Activated CD8-positive, alpha-beta memory T cell treated with anti-CD3 and anti-CD28 coated beads, Interleukin-2, amount 50 U/mL, for 1 hour (primary cell): ENCODE data around the gene OTULIN.

Source experiments
- DNase-seq: peaks from one replicate; pipeline ENCODE4 v3.0.0-alpha.2; 2020; ENCODE audit errors: extremely low read depth

The OTULIN gene

DNA sequence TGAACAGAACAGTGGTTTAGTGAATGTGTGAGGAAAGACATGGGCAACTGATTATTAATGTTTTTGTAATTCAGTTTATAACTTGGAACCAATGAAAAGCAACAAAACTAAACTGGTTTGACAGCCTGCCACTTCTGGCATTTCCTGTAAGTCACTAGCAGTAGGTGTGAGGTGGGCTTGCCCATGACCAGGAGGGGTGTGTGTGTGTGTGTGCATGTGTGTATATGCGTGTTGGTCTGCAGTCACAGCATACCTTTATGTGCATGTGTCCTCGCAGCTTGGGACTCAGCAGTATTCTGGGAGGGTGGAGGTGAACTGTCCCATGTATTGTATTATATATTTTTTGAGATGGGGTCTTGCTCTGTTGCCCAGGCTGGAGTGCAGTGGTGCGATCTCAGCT lies 32.3 kb downstream of the OTULIN start:
- DNase-seq = no peak

DNA sequence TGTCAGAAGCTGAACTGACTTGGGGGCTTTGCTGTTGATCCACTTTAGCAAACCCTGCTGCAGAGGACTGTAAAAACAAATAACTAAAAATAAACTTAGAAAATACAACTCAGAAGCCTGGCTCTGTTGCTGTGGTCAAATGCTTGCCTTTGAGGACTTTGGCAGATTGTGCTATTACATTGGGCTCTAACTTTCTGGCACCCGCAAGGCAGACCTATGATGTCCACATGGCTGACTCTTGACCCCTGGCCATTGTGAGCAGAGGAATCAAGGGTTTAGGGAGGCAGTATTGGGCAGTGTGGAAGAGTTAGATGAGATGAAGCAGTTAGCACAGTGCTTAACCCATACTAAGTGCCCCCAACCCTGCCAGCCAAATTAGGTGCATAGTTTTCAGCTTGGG lies 34.0 kb downstream of the OTULIN start:
- no peak for DNase-seq

- no peak for DNase-seq
These were observed 34.6 kb downstream of the OTULIN start for GRCh38 chr5:14699159-14699558.

DNA sequence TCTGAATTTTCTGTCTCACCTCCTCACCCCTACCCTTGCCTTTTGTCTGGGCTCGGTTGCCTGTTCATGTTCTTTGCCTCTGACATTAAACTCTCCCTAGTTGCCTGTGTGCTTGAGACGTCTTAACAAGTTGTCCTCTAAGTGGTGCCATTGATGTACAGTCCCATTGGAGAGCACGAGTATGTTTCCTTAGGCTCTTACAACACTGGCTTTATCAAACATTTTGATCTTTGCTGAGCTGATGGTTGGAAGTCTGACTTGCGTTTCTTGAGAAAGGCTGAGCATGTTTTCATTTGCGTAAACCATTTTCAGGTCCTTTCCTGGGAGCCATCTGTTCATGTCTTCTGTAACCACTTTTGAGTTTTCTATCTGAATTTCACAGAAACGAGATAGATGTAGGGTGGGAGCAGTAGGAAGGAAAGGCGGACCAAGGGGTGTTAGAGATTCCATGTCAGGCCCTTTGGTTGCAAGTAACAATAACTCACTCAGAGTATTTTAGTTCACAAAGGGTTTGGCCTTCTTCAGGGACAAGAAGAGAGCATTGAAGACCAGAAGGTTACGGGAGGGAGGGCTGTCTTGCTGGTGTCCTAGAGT lies 35.4 kb downstream of the OTULIN start:
- no peak for DNase-seq

- no peak for DNase-seq
These were observed 36.2 kb downstream of the OTULIN start for GRCh38 chr5:14700478-14701436.

DNA sequence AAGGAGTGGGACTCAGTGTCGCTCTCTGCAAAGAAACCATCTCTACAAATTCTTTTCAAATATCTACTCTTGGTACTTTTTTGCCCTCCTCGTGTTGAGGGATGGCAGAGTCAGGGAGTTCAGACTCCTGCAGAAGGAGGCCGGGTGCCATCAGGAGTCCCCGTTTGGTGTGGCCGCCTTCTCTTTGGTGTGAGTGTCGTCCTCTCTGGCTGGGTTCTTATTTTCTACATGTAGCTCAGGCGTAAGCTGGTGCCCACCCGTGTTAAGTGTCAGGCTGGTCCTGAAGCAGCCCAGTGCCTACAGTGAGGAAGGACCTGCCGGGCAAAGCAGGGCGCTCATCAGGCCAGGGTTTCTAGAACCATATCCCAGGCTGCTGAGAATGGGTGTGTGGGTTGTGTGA lies 37.0 kb downstream of the OTULIN start:
- DNase-seq = no peak

DNA sequence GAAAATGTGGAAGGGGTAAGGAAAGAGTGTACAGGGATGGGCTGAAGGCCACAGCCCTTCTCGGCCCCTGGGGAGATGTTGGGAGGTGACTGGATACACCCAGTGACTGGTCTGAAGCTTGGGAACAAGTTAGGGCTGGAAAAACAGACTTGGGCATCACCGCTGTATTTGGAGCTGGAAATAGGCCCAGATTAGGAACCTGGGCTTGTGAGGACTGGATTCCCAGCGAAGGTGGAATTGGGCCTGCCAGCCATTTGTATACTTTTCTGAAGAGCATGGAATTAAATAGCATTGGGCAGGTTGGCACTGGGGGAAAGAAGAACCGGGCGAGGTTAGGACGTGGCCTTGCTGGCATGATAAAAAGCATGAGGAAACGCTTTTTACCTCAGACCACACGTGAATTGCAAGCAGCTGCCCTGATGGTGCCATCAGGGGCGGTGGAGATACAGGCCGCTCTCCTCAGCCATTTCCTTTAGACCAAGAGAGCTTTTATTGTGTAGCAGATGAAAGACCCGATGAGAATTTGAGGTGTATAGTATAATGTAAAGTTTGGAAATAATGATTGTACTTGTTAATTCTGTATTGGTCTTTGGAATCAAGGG lies 37.8 kb downstream of the OTULIN start:
- no peak for DNase-seq

GRCh38 chr5:14705556-14705955 lies 41.0 kb downstream of the OTULIN start:
- no peak for DNase-seq

DNA sequence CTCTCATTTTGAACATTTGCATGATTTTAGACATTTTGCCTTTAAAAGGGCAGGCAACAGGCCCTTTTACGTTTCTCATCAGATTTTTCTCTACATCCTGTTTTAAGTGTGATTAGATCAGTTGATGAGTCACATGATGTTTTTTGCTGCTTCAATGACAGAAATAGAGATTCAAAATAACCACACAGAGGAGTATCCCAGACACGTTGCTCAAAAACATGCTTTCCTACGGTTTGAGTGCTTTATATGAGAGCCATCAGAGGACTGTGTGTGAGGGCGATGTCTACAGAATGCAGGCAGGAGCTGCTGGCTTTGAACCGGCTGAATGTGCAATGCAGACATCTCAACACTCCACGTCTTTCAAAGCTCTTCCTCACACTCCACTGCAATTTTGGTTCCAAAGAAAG lies 42.1 kb downstream of the OTULIN start:
- peak; percentile 20 for DNase-seq

DNA sequence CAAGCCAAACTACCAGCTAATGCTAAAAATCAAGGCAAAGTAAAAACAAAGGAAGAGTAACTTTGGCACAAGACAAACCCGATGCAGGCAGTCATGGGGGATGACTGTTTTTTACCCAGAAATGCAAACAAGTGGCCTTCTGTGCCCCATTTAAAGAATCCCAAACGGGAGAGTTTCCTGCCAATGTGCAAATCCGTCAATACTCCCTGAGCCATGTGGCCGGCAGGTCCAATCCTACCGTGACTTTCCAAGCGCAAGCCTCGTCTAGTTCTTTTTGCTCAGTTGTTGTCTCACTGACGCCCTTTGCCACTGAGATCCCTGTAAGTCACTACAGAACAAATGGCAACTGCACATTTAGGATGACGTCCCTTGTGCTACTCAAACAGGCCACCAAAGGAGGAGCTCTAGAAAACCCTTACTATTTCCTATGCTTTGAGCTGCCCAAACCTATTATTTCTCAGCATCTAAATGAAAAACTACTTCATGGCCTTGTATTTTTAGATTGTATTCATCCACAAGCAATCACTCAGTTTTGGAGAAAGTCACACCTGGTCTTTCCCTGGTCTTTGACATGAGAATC lies 43.4 kb downstream of the OTULIN start:
- DNase-seq = no peak

DNA sequence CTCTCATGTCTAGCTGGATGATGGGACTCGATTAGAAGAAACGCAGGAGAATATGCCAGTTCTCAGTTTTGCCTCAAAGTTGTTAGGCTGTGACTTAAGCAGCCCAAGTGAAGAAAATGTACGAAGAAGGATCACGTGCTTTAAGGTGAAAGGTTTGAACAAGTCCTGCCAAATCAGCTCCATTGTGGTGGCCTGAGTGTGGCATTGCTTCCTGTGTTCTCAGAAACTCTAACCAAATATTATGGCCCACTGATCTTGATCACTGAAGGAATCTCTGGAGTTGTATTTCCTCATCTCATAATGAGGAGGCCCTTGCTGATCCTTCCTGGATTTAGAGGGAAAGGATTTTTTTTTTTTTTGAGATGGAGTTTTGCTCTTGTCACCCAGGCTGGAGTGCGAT lies 44.0 kb downstream of the OTULIN start:
- no peak for DNase-seq

DNA sequence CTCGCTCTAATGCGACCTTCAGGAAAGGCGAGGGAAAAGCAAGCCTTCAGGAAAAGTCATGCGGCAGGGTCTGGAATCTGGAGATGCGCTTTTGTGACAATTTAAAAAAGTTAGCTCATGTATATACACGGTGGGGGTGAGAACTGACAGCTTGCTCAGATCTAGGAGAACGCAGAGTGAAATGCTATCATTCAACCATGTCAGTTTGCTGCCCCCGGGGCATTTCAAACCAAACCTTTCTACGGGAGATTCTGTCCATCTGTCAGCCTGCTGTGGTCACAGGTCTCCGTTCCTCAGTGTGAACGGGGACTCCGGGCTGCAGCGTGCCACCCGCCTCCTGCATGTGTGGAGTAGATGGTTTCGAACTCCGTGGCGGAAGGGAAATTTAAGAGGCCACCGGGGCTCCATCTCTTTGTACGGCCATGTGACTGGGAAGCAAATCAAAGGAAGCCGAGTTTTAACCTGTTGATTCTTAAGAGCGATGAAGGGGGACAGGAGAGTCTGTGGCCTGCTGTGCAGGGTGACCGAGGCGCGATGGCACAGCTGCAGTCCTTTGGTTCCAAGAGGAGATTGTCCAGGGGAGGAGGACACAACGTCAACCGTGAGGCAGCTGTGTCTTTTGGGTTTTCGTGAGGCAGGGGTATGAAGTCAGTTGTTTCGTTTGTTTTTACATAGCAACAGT lies 45.9 kb downstream of the OTULIN start:
- DNase-seq = no peak

- no peak for DNase-seq
These were observed 47.6 kb downstream of the OTULIN start for GRCh38 chr5:14712131-14712530.

- no peak for DNase-seq
These were observed 48.1 kb downstream of the OTULIN start for GRCh38 chr5:14712666-14713065.

GRCh38 chr5:14713476-14714390 lies 49.2 kb downstream of the OTULIN start:
- DNase-seq = no peak

- DNase-seq = no peak
These were observed 50.2 kb downstream of the OTULIN start for GRCh38 chr5:14714706-14715105.

DNA sequence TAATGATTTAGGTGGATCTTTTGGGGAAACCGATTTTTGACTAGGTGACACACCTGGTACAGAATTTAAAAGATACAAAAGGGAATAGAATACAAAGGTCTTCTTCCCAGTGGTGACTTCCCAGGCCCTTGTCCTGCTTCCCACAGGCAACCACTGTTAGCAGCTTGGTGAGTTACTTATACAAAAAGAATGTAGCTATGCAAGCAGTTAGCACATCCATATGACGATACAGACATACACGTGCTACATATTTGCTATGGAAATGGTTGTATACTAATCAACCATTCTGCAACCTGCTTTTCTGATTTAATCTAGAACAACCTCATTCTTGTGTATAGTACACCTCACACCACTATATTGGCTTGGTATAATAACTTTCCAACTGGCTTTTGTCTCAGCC lies 51.0 kb downstream of the OTULIN start:
- no peak for DNase-seq

- DNase-seq = no peak
These were observed 52.5 kb downstream of the OTULIN start for GRCh38 chr5:14716755-14717752.

GRCh38 chr5:14718778-14719177 lies 54.3 kb downstream of the OTULIN start:
- DNase-seq = no peak
